DOHH2 (cell line): ENCODE results near the gene GUCY1A2.

Experiments
- H3F3A ChIP-seq: fragments of 200-600 bp; sonication (generic), shearing (Covaris generic); 2 replicates; pipeline ENCODE4 v1.6.0; 2016; ENCODE audit warnings: antibody characterized with exemption, mild to moderate bottlenecking; ENCODE audit not compliant: control insufficient read depth, insufficient read depth
- H3K27ac ChIP-seq: fragments of 200-600 bp; sonication (generic); 2 replicates; pipeline ENCODE4 v1.5.1; 2014; ENCODE audit warnings: low read depth, mild to moderate bottlenecking, low read length, moderate library complexity
- H3K27me3 ChIP-seq: fragments of 200-600 bp; sonication (generic); 2 replicates; pipeline ENCODE4 v1.6.1; 2014; ENCODE audit warnings: mild to moderate bottlenecking, low read length, mixed read lengths; ENCODE audit not compliant: control insufficient read depth
- H3K36me3 ChIP-seq: fragments of 200-600 bp; sonication (generic); 2 replicates; pipeline ENCODE4 v1.6.1; 2014; ENCODE audit warnings: mild to moderate bottlenecking, low read length, moderate library complexity, mixed read lengths; ENCODE audit not compliant: control insufficient read depth
- H3K4me1 ChIP-seq: fragments of 200-600 bp; sonication (generic); 2 replicates; pipeline ENCODE4 v1.6.1; 2014; ENCODE audit warnings: mild to moderate bottlenecking, low read length, mixed read lengths; ENCODE audit not compliant: control insufficient read depth
- H3K4me2 ChIP-seq: fragments of 200-600 bp; sonication (generic); 2 replicates; pipeline ENCODE4 v1.6.0; 2014; ENCODE audit warnings: mild to moderate bottlenecking, low read length, moderate library complexity
- H3K4me3 ChIP-seq: fragments of 200-600 bp; sonication (generic); 2 replicates; pipeline ENCODE4 v1.5.1; 2014; ENCODE audit warnings: mild to moderate bottlenecking, low read length, mixed read lengths
- H3K79me2 ChIP-seq: fragments of 200-600 bp; sonication (generic); 2 replicates; pipeline ENCODE4 v1.6.1; 2014; ENCODE audit warnings: mild to moderate bottlenecking, low read length, mixed read lengths; ENCODE audit not compliant: control insufficient read depth
- H3K9me2 ChIP-seq: fragments of 200-600 bp; sonication (generic); replicated peaks from 2 replicates; pipeline ENCODE4 v1.6.1; 2014; ENCODE audit warnings: mild to moderate bottlenecking, low read length, mixed read lengths; ENCODE audit not compliant: control insufficient read depth
- H3K9me3 ChIP-seq: fragments of 200-600 bp; sonication (generic); 2 replicates; pipeline ENCODE4 v1.6.1; 2014; ENCODE audit warnings: antibody characterized with exemption, low read length, mixed read lengths; ENCODE audit not compliant: control insufficient read depth, insufficient read depth
- H4K20me1 ChIP-seq: fragments of 200-600 bp; sonication (generic); 2 replicates; pipeline ENCODE4 v1.6.0; 2014; ENCODE audit warnings: low read depth, mild to moderate bottlenecking, antibody characterized with exemption, low read length, moderate library complexity; ENCODE audit not compliant: control insufficient read depth, insufficient read depth
- CTCF ChIP-seq: fragments of 200-600 bp; sonication (generic); IDR thresholded peaks from one replicate; pipeline ENCODE4 v1.5.1; 2014; ENCODE audit warnings: antibody characterized with exemption, mild to moderate bottlenecking, low read depth, low read length; ENCODE audit not compliant: poor library complexity, severe bottlenecking
- EZH2phosphoT487 ChIP-seq: fragments of 200-600 bp; sonication (generic); IDR thresholded peaks from 2 replicates; pipeline ENCODE4 v1.6.1; 2017; ENCODE audit warnings: borderline replicate concordance, mild to moderate bottlenecking, antibody characterized with exemption, low read length, moderate library complexity, mixed read lengths

Gene GUCY1A2

GRCh38 chr11:106986673-106987072 lies 31.6 kb downstream of the GUCY1A2 start:
- H3K9me3 ChIP-seq, result no peaks in the 10 kb centered on the region
- H3K4me1 ChIP-seq, result no peaks in the 10 kb centered on the region
- H4K20me1 ChIP-seq, result no peaks in the 10 kb centered on the region
- H3K79me2 ChIP-seq, result no peaks in the 10 kb centered on the region
- H3F3A ChIP-seq, result no peaks in the 10 kb centered on the region
- no peaks in the 10 kb centered on the region for H3K27me3 ChIP-seq
- no peak overlapping the region for H3K4me3 ChIP-seq
- TF ChIP-seq CTCF, result no peak
- no peak for TF ChIP-seq EZH2phosphoT487
- no peak overlapping the region for H3K27ac ChIP-seq
- H3K9me2 ChIP-seq, result no peaks in the 10 kb centered on the region
- H3K36me3 ChIP-seq, result no peaks in the 10 kb centered on the region
- H3K4me2 ChIP-seq, result no peak overlapping the region

GRCh38 chr11:106986261-106986660 lies 32.0 kb downstream of the GUCY1A2 start:
- H3K36me3 ChIP-seq, result no peaks in the 10 kb centered on the region
- no peak overlapping the region for H3K4me3 ChIP-seq
- H3K4me2 ChIP-seq, result no peak overlapping the region
- H3F3A ChIP-seq, result no peaks in the 10 kb centered on the region
- no peak overlapping the region for H3K27ac ChIP-seq
- TF ChIP-seq EZH2phosphoT487 (no peak), CTCF (no peak)
- H3K9me3 ChIP-seq, result no peaks in the 10 kb centered on the region
- H3K27me3 ChIP-seq, result no peaks in the 10 kb centered on the region
- H4K20me1 ChIP-seq, result no peaks in the 10 kb centered on the region
- no peaks in the 10 kb centered on the region for H3K79me2 ChIP-seq
- no peaks in the 10 kb centered on the region for H3K9me2 ChIP-seq
- no peaks in the 10 kb centered on the region for H3K4me1 ChIP-seq

DNA sequence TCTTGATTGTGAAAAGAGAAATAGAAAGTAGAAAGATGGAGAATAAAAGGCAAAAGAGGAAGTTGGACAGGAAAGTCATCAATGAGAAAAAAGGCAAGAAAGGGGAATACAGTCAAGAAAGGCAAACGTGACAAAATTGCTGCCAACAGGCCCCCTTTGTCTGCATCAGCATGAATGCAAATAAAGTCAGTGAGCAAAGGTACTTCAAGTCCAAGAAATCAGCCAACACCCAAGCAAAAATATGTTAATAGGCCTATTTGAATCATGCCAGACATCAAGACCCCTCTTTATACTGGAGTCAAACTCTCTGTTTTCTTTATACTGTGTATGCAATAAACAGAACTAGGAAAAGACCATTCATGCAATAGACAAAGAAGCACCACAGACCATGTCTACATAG lies 34.3 kb downstream of the GUCY1A2 start:
- Histone ChIP-seq H3K4me1 (no peaks in the 10 kb centered on the region), H3K27me3 (no peaks in the 10 kb centered on the region), H3K4me2 (no peak overlapping the region), H3K36me3 (no peaks in the 10 kb centered on the region), H3K79me2 (no peaks in the 10 kb centered on the region), H3K9me3 (no peaks in the 10 kb centered on the region), H3K9me2 (no peaks in the 10 kb centered on the region), H3F3A (no peaks in the 10 kb centered on the region), H3K27ac (no peak overlapping the region), H4K20me1 (no peaks in the 10 kb centered on the region), H3K4me3 (no peak overlapping the region)
- TF ChIP-seq EZH2phosphoT487, result no peak
- no peak for TF ChIP-seq CTCF

DNA sequence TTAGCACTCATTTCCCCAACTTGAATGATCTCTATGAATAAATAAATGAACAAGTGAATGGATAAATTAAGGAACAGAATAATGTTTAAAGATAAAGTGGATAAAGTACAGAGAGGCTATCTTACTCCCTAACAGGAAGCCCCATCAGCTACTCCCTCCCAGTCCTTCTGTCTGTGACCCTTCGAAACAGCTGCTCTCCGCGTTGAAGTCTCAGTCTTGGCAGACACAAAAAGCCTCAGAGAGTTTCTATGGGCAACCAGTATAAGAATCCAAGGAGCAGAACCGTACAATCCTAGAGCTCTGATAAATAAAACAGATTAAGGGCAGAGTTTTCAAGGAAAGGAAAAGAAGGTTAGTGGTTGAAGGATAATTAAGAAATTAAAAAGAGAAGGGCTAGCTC lies 35.0 kb downstream of the GUCY1A2 start:
- no peaks in the 10 kb centered on the region for H3K9me2 ChIP-seq
- no peaks in the 10 kb centered on the region for H3K27me3 ChIP-seq
- H3K27ac ChIP-seq, result no peak overlapping the region
- no peaks in the 10 kb centered on the region for H4K20me1 ChIP-seq
- no peak overlapping the region for H3K4me2 ChIP-seq
- no peaks in the 10 kb centered on the region for H3K36me3 ChIP-seq
- no peaks in the 10 kb centered on the region for H3K4me1 ChIP-seq
- H3K9me3 ChIP-seq, result no peaks in the 10 kb centered on the region
- no peaks in the 10 kb centered on the region for H3F3A ChIP-seq
- no peaks in the 10 kb centered on the region for H3K79me2 ChIP-seq
- no peak overlapping the region for H3K4me3 ChIP-seq
- TF ChIP-seq CTCF, result no peak
- TF ChIP-seq EZH2phosphoT487, result no peak
